ENCODE results near the gene GRIPAP1.
A peak's percentile ranks its signal among the peaks of the same experiment; 100 is the strongest.
"Not testable (repeated sequence)": the region's sequence is repeated elsewhere in the genome, so short reads cannot be mapped to it uniquely, and the experiment has no call there.

The GRIPAP1 gene

DNA sequence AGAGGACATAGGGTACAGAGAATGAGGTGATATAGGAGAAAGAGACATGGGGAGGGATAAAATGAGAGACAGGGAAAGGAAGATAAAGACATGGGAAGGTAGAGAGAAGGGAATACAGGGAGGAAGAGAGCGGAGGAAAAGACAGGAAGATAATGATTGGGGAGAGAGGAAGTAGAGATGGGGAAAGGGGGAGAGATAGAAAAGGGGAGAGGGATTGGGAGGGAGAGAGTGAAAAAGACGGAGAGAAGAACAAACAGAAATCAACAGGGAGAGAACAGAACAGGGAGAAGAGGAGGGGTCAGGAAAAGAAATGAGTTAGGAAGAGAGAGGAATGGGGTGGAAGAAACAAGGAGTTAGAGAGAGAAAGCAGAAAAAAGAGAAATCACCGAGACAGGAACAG is 4.6 kb downstream of the GRIPAP1 start:
- no peak for DNase-seq

DNA sequence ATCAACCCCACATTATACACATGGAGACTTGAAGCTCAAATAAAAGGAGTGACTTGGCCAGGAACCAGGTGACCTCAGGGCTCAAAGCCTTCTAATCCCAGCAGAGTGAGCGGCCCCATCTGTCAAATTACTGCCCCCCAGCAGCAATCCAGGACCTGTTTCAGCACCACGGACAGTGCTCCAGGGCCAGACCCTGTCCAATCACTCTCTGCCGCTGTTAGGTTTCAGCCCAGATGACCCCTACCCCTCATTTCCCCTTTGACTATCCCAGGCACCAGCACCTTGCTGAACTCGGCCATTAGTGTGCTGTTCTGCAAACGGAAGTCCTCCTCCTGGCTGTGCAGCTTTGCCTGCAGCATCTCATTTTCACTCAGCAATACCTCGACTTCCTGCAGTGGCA is 5.1 kb downstream of the GRIPAP1 start:
- DNase-seq = no peak

DNA sequence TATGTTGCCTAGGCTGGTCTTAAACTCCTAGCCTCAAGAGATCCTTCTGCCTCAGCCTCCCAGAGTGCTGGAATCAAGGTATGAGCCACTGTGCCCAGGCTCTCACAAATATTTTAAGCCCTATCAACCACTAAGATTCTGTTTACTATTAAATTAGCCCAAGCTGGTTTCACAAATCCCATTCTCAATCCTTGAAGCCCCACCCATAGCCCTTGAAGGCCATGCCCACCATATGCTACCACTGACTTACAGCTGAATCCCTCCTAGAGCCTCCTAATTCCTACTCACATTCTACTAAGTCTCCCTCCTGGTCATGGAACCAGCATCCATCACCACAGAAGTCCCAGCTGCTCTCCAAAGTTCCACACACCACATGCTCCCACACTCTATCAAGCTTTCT is 9.7 kb downstream of the GRIPAP1 start:
- no peak for DNase-seq

DNA sequence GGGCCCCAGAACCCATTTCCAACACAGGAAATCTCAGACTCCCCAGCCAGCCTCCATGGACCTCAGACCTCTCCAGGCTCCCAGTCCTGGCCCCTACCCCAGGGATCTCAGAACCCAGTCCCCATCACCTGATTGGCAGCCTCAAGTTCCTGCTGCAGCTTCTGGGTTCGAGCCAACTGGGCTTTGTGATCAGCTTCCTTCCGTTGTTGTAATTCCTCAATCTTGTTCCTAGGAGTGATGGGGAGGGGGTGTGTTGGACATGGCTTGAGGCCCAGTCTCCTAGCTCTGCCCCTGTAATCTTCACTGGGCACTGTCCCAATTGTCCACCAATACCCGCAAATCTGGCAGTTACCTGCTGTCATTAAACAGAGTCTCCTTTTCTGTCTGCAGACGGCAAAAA is 12.6 kb downstream of the GRIPAP1 start:
- no peak for DNase-seq

DNA sequence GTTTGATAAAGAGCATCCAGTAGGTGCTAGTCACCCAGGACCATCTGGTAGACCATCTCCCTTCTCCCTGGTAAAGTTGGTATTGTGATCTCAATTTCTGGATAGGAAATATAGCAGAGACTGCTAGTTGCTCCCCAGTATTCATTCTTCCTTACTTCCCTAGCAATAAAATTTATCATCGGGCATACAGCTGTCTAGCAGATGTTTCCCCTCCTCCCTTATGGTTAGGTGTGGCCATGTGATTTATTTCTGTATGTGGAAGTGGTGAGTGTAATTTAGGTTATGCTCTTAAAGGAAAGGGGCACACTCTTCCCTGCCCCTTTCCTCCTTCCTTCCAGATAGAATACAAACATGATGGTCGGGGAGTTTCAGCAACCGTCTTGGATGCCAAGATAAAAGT is 18.2 kb downstream of the GRIPAP1 start:
- no peak for DNase-seq

DNA sequence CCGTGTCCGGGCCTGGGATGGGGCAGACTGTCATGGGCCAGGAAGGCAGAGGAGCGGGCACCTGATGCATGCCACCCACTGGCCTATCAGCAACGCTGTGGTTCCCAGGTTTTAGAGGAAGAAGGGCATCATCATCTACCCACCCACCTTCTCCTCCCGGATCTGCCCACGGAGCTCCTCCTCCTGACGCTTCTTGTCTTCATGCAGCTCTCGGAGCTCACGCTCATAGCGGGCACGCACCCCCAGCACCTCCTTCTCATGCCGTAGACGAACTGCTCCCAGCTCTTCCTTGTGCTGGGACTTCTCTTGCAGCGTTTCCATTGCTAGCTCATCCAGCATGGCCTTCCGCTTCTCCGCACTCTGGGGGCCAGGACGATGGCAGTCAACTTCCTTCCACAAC is 19.0 kb downstream of the GRIPAP1 start:
- DNase-seq = no peak

DNA sequence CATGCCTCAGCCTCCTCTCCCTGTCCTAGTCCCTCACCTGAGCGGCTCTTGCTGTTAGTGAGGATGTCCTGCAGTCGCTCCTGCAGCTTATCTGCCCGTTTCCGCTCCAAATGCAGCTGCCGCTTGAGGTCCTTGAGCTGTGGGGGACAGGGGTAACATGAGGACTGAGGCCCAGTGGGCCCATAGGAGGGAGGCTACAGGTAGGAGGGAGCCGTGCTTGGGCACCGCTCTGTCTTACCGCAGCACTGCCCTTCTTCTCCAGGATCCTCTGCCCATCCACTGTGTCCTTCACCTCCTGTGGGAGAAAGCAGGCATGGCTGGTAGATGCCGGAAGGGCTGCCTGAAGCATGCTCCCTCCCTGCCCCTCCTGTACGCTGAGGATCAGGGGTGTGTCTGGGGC is 20.9 kb downstream of the GRIPAP1 start:
- no peak for DNase-seq

DNA sequence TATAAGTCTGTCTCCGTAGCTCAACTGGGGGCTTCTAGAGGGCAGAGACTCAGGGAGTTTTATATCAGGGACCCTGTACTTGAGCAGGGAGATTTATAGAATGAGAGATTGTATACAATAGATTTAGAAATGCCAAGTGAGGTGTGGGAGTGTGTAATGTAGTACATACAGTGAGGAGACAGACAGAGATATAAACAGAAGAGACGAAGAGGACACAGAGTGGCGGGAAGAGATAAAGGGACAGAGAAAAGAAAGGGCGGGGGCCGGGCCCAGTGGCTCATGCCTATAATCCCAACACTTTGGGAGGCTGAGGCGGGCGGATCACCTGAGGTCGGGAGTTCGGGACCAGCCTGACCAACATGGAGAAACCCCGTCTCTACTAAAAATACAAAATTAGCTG is 21.7 kb downstream of the GRIPAP1 start:
- not testable (repeated sequence) for DNase-seq

DNA sequence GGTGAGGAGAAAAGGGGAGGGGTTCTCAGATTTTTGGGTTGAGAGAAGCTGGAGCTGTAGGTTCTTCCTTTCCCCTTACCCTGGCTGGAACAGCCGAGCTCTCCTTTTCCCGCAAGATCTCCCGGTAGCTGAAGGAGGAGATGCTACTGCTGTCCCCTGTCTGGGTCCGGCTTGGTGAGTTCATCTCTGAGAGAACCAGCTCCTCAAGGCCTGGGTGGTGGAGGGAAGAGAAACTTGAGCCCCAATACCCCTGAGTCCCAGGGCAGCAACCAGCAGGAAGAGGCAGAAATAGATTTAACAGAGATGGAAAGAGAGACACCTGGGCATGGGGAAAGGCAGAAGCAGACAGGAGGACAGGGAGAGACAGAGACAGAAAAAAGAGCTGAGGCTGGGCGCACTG is 23.8 kb downstream of the GRIPAP1 start:
- DNase-seq = no peak

DNA sequence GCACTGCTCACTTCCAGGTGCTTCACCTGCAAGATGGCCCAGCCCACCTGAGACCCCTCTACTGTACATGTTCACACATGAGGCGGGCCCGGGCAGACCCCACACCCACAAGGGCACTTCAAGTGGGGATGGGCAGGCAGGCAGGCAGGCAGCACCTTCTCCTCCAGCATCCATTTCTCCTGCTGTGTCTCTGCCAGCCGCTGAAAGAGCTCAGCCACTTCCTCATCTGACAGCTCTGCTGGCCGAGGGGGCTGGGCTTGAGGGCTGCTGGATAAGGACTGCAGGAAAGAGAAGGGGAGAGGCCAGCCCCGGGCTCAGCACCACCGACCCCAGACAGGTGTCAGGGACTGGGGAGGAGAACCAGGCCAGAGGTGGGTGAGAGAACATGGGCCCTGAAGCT is 26.0 kb downstream of the GRIPAP1 start:
- no peak for DNase-seq

DNA sequence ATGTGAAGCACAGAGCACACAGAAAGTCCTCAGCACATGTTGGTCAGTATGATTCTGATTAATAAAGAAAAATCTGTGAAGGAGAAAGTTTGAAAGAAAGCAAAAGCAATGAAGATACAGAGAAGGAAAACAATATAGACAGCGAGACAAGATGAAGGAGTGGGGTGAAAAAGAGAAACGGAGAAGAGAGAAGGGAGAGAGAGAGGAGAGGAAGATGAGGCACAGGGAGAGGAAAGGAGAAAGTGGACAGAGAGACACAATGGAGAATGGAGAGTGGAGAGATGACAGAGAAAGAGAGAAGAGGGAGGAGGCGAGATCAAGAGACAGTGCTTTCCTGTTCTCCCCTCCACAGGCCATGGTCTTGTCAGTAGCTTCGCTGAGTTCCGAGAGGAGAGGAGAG is 26.5 kb downstream of the GRIPAP1 start:
- no peak for DNase-seq

DNA sequence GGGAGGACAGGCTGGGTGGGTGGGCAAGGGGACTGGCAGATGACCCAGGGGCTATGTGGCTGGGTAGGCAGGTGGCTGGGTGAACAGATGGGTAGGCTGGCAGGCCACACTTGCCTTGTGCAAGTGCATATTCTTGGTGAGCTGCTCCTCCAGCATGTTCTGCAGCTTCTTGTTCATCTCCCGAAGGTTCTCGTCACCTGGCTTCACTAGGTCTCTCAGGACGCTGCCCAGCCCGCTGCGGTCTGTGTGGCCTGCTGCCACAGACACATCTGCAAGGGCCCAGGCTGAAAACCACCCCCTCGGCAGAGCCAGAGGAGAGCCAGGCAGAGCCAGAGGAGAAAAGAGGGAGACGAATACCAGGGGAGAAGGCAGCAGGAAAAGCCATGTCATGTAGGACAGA is 27.0 kb downstream of the GRIPAP1 start:
- DNase-seq = no peak

DNA sequence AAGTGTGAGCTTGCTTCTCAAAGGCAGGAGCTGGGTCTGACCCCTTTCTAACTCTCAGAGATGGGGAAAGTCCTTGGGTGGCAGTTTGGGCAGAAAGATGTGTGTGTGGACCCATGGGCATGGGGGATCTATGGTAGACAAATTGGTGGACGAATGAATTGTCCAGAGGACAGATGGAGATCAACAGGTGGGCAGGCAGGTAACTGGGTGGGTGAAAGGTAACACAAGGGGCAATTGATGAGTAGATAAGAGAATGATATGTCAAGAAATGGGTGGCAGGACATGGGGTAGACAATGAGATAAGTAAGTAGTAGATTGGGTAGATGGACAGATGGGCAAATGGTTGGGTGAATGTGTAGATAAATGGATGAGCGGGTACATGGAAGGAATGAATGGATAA is 27.5 kb downstream of the GRIPAP1 start:
- no peak for DNase-seq

DNA sequence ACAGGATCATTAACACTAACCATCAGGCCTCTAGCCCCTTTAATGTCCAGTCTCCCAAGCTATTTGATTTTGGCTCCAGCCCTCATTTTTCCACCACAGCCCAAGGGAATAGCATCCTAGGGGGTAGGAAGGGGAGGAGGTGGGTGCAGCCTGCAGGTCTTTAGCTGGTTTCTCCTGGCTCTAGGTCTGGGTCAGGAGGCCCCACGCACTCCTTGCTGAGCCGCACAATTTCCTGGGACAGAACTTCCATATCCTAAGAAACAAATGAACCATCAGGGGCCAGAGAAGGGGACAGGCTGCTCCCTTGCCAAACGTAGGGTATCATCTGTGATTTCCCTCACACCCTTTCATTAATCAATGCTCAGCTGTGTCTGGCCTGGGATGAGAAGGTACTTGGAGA is 28.0 kb downstream of the GRIPAP1 start:
- DNase-seq = no peak

DNA sequence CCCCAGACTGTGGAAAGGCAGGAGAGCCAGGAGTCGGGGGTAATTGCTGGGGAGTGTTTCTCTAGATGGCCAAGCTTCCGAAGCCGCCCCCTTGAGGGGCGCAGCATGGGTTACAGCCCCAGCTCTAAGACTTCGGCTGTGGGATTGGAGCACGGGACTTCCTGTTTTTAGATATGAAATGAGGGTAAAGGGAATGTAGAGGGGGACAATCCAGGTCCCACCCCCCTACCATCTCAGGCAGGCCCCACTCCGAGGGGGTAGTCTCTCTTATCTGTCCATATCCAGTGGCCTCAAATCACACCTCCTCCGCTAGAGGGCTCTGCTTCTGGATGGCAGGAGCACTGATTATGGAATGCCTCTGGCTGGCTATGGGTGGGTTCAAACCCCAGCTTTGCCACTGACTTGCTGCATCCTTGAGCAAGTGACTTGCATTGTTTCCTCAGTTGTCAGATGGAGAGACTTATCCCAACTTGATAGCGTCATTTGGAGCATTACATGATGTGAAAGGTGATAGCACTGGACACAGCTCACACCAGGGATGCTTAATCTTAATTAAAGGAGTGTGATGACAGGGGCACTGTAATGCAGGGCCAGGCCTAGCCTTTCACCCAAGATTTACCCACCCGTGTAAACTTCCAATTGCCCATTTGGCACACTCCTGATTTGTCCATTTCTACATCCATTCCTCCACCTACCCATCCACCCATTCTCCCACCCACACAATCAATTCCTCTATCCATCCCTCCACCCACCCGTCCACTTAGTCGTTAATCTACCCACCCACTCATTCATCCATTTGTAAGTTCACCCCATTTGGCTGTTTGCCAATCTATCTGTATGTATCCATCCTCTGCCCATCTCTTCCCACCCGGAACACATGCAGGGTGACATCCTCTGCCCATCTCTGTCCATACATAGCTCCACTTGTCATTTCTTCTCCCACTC is 29.6 kb downstream of the GRIPAP1 start:
- peak in 1 of 2 experiments; percentile 10 for DNase-seq

DNA sequence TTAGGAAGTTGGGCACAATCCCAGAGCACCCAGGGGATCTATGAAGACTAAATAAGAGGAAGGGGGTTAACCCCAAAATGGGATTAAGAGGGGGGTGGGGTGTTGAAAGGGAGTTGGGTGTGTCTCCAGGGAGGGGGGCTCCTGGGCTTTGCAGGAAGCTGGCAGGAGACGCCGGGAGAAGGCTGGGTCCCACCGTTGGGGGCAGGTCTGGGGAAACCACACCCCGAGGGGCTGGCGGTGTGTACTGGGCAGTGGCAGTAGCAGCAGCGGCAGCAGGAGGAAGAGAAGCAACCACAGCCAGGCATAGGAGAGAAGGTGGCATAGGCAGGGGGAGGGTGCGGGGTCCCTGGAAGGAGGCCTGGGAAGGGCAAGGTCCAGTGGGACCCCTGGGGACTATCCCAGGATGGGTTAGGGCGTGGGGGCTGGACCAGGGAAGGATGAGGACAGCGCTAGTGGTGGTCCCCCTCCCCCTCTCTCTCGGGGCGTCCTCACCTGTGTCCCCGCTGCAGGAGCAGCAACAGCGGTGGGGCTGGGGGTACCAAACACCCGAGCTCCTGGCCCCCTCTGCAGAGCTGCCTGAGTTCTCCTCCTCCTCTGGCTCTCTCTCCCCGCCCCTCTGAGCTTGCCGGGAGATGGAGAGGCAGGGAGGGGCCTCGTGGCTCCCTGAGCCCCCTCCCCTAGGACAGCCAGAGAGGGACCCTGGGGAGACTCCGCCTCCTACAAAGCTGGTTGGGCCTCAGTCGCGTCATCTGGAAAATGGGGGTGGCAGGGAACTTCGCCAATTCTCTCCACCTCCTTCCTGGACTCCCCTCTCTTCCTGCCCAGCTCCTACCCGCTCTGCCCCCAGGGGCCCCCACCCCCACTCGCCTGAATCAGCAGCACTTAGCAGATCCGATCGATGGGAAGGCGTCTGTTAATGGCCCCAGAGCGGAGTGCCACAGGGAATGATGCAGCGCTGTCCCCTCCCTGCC is 30.5 kb downstream of the GRIPAP1 start, which contains the start of gene KCND1:
Gene KCND1 (minus strand): TSS at position 596 of the 971 bp plus-strand sequence. CDS start 1,573 bp downstream, outside the sequence.
- no peak for DNase-seq

DNA sequence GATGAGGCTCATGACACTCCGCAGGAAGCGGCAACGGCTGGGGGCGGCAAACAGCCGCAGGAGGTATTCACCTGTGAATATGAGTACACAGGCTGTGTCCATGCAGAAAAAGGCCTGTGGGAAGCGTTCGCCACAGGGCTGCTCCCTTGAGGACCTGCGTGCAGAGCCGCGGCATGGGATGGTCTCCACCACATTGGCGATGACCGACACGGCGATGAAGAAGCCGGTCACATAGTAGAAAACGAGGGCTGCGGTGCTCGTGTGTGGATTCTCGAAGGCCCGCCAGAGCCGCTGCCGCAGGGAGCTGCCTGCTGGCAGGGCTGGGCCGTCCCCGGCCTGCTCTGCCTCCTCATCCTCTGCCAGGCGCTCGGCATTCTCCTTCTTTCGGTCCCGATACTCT is 32.6 kb downstream of the GRIPAP1 start:
- DNase-seq = no peak

DNA sequence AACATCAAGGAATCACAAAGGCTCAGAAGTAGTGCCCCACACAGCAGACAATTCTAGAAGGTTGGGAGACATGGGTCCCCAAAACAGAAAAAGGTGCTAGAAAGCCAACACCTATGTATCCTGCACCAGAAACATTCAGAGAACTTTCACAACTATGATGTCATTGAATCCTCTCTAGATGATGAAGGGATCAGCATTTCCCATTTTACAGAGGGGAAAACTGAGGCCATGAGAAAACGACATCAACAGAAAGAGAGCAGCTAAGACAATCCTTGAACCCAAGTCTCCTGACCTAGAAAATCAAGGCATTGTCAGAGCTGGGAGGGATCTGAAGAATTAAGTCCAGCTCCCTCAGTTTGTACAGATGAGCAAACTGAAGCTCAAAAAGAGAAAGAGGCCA is 33.7 kb downstream of the GRIPAP1 start:
- no peak for DNase-seq

DNA sequence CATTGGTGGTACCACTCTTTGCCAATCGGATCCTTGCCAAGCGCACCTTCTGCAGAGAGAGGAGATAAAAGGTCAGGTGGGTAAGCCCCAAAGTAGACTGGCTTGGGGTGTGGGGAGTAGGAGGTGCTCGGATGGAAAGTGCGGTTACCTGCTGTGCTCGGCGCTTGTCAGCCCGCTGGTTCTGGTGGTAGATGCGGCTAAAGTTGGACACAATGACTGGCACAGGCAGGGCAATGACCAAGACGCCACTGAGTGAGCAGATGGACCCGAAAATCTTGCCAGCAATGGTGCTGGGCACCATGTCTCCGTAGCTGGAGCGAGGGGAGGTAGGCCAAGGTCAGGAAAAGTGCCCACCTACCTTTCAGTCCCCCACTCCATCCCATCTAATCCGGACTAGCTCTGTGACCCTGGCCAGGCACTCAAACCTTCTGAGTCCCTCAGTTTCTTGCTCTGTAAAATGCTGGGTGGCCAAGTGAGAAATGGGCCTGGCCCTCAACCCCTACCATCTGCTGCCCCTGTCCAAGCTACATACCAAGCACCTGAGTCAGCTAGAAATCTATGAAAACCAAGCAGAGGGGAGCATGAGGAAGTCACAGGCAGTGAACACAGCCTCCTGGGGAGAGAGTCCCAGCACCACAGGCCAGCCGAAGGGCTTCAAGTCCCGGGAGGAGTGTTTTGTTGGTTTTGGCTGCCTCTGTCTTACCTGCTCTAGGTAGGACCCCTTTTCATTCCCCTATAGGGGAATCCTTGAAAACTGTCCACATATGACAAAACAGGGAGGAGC is 35.1 kb downstream of the GRIPAP1 start:
- DNase-seq = no peak

DNA sequence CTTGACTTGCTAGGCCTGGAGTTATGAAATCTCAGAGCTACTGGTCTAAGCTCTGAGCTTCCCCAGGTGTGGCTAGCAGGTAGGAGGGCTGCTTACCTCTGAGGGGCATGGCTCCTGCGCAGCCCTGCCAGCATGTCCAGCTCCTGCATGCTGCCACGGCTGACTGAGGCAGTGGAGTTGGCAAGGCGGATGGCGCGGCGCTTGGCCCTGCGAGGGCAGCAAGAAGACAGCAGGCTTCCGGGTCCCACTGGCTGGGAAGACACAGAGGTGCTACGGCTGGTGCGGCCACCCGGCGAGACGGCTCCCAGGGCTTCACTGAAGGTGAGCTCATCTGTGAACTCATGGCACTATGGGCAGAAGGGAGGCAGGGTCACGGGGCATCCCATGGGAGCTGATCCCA is 36.1 kb downstream of the GRIPAP1 start:
- DNase-seq = no peak

DNA sequence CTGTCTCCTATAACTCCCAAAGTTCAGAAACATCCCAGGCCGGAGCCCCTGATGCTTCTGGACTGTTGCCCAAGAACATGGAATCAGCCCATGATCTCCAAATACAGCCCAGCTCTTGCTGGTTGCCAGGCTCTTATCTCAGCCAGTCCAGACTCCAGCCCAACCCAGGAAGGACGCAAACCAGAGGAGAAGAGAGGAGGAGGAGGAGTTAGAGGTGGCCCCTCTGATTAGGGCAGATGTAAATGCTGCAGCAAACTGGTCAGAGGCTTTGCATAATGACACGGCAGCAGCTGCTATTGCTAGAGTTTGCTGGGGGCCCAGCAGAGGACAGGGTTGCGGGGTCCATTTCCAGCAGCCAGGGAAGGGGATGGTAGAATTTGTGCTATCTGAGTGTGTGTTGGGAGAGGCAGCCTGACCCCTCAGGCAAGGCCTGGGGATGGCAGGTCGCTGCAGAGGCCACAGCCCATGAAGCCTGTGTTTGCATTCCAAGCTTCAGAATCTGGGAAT is 40.4 kb downstream of the GRIPAP1 start:
- no peak for DNase-seq

DNA sequence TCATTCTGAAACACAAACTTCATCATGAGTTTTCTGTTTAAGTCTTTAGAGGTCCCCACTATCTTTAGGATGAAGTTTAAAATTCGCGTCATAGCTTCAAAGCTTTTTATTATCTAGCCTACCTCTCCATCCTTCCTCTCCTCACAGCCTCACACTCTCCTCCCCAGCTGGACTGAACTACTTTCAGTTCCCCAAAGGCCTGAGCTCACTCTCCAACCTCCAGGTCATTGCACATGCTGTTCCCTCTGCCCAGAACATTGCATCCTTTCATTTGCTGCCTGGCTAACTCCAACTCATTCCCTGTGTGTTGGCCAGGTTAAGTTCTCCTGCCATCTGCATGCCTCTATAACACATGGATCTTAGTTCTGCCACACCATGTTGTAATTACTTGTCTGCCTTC is 41.8 kb downstream of the GRIPAP1 start:
- DNase-seq = no peak
